LNCaP clone FGC (cell line): ENCODE data around the gene NLGN3.

Experiments
- DNase-seq: peaks from one replicate; pipeline ENCODE4 v3.0.0-alpha.2; 2011; ENCODE audit warnings: low read depth
- H3K4me3 ChIP-seq: 2 replicates; pipeline ENCODE4 v1.5.1; 2011; ENCODE audit warnings: mild to moderate bottlenecking, low read depth, low read length, control low read depth
- TF ChIP-seq, protein P1 (sequence below): IDR thresholded peaks from 2 replicates; pipeline ENCODE4 v1.5.1; 2012; ENCODE audit warnings: mild to moderate bottlenecking; ENCODE audit not compliant: control insufficient read depth, insufficient read depth; ENCODE audit errors: extremely low read depth

Gene NLGN3

DNA sequence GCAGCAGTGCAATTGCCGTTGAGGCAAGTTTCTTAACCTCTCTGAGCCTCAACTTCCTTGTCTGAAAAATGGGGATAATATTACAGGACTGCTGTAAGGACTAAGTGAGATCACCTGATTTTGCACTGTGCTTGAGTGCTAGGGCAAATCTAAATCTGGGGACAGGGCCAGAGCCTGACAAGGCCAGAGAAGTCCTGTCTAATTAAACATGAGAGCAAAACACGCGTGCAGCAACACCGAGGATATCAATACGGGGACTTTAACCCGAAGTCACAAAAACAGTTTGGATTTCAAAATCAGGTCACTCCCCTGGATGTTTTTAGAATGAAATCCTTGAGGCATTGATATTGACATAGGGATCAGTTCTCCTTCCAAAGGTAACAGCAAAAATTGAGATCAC lies 72.7 kb downstream of the NLGN3 start:
- TF ChIP-seq, protein P1, sequence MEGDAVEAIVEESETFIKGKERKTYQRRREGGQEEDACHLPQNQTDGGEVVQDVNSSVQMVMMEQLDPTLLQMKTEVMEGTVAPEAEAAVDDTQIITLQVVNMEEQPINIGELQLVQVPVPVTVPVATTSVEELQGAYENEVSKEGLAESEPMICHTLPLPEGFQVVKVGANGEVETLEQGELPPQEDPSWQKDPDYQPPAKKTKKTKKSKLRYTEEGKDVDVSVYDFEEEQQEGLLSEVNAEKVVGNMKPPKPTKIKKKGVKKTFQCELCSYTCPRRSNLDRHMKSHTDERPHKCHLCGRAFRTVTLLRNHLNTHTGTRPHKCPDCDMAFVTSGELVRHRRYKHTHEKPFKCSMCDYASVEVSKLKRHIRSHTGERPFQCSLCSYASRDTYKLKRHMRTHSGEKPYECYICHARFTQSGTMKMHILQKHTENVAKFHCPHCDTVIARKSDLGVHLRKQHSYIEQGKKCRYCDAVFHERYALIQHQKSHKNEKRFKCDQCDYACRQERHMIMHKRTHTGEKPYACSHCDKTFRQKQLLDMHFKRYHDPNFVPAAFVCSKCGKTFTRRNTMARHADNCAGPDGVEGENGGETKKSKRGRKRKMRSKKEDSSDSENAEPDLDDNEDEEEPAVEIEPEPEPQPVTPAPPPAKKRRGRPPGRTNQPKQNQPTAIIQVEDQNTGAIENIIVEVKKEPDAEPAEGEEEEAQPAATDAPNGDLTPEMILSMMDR = no peak
- H3K4me3 ChIP-seq = no peak overlapping the region
- DNase-seq = no peak
